Measurements from ENCODE around the gene MORN5. TPM values are rescaled to one million over a fixed set of nuclear protein-coding genes. Genes with fewer than 3 reads are reported as not detected.

The MORN5 gene
- total RNA-seq, 1 donor from 2014 or later: 0.64 TPM

GRCh38 chr9:122180633-122181032 lies 20.9 kb downstream of the MORN5 start:
- Mint-ChIP-seq H3K9me3 (ENCODE audit: unreplicated experiment) (no peaks in the 10 kb centered on the region), H3K27me3 (ENCODE audit: unreplicated experiment) (peaks cover 2% of the 10 kb centered on the region), H3K4me1 (ENCODE audit: unreplicated experiment) (peaks cover 3% of the 10 kb centered on the region), H3K27ac (ENCODE audit: unreplicated experiment) (no peak overlapping the region), H3K4me3 (ENCODE audit: unreplicated experiment) (no peak overlapping the region), H3K36me3 (ENCODE audit: low read depth, unreplicated experiment) (no peaks in the 10 kb centered on the region)
- no peak for DNase-seq (ENCODE audit: low spot score)
- no peak for TF ChIP-seq CTCF (IDR thresholded peaks at IDR 0.05; ENCODE audit: unreplicated experiment)

- Mint-ChIP-seq H3K27ac (ENCODE audit: unreplicated experiment) (no peak overlapping the region), H3K4me3 (ENCODE audit: unreplicated experiment) (no peak overlapping the region), H3K36me3 (ENCODE audit: low read depth, unreplicated experiment) (no peaks in the 10 kb centered on the region), H3K4me1 (ENCODE audit: unreplicated experiment) (peaks cover 3% of the 10 kb centered on the region), H3K27me3 (ENCODE audit: unreplicated experiment) (peaks cover 2% of the 10 kb centered on the region), H3K9me3 (ENCODE audit: unreplicated experiment) (no peaks in the 10 kb centered on the region)
- TF ChIP-seq CTCF (IDR thresholded peaks at IDR 0.05; ENCODE audit: unreplicated experiment): no peak
- DNase-seq (ENCODE audit: low spot score): no peak
These were observed 23.8 kb downstream of the MORN5 start for GRCh38 chr9:122183501-122183900.

- no peak overlapping the region for H3K27ac Mint-ChIP-seq (ENCODE audit: unreplicated experiment)
- peaks cover 2% of the 10 kb centered on the region for H3K27me3 Mint-ChIP-seq (ENCODE audit: unreplicated experiment)
- no peaks in the 10 kb centered on the region for H3K9me3 Mint-ChIP-seq (ENCODE audit: unreplicated experiment)
- H3K36me3 Mint-ChIP-seq (ENCODE audit: low read depth, unreplicated experiment): no peaks in the 10 kb centered on the region
- no peak overlapping the region for H3K4me3 Mint-ChIP-seq (ENCODE audit: unreplicated experiment)
- no peak for DNase-seq (ENCODE audit: low spot score)
- peaks cover 3% of the 10 kb centered on the region for H3K4me1 Mint-ChIP-seq (ENCODE audit: unreplicated experiment)
- no peak for TF ChIP-seq CTCF (IDR thresholded peaks at IDR 0.05; ENCODE audit: unreplicated experiment)
These were observed 24.8 kb downstream of the MORN5 start for GRCh38 chr9:122184551-122184950.

- H3K36me3 Mint-ChIP-seq (ENCODE audit: low read depth, unreplicated experiment): no peaks in the 10 kb centered on the region
- peak; percentile 27 for DNase-seq (ENCODE audit: low spot score)
- H3K9me3 Mint-ChIP-seq (ENCODE audit: unreplicated experiment): no peaks in the 10 kb centered on the region
- H3K27ac Mint-ChIP-seq (ENCODE audit: unreplicated experiment): no peak overlapping the region
- H3K27me3 Mint-ChIP-seq (ENCODE audit: unreplicated experiment): peaks cover 2% of the 10 kb centered on the region
- TF ChIP-seq CTCF (IDR thresholded peaks at IDR 0.05; ENCODE audit: unreplicated experiment): no peak
- H3K4me1 Mint-ChIP-seq (ENCODE audit: unreplicated experiment): peaks cover 3% of the 10 kb centered on the region
- H3K4me3 Mint-ChIP-seq (ENCODE audit: unreplicated experiment): no peak overlapping the region
These were observed 26.6 kb downstream of the MORN5 start for GRCh38 chr9:122186301-122186700.

GRCh38 chr9:122186777-122187470 lies 27.2 kb downstream of the MORN5 start:
- Mint-ChIP-seq H3K9me3 (ENCODE audit: unreplicated experiment) (no peaks in the 10 kb centered on the region), H3K27me3 (ENCODE audit: unreplicated experiment) (peaks cover 2% of the 10 kb centered on the region), H3K4me3 (ENCODE audit: unreplicated experiment) (no peak overlapping the region), H3K27ac (ENCODE audit: unreplicated experiment) (no peak overlapping the region), H3K36me3 (ENCODE audit: low read depth, unreplicated experiment) (no peaks in the 10 kb centered on the region), H3K4me1 (ENCODE audit: unreplicated experiment) (peaks cover 3% of the 10 kb centered on the region)
- TF ChIP-seq CTCF (IDR thresholded peaks at IDR 0.05; ENCODE audit: unreplicated experiment): no peak
- no peak for DNase-seq (ENCODE audit: low spot score)

All from endothelial cell (in vitro differentiated cells).